ENCODE results near the gene PAIP2. TPM values are rescaled to one million over a fixed set of nuclear protein-coding genes. Genes with fewer than 3 reads are reported as not detected.

PAIP2 gene
- total RNA-seq, 1 experiment from 2014 or later = 95.0 TPM

DNA sequence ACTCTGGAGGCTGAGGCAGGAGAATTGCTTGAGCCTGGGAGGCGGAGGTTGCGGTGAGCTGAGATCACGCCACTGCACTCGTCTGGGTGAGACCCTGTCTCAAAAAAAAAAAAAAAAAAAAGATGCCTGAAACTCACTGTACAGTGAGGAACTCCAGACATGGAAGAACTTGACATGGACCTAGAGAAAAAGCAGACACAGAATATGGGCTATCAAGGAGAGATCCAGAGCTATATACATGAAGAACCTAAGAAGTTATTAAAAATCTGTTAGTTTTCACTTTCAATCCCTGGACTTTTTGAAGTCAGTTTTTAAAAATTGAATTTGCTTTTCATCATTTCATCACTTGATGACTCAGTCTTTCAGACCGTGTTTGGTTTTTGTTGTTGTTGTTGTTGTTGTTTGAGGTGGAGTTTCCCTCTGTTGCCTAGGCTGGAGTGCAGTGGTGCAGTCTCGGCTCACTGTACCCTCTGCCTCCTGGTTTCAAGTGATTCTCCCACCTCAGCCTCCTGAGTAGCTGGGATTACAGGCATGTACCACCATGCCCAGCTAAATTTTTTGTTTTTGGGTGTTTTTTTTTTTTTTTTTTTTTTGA lies 20.3 kb downstream of the PAIP2 start:
- no peaks in the 10 kb centered on the region for H3K27me3 ChIP-seq (replicated peaks; ENCODE audit: insufficient read depth, low read depth, low read length, poor library complexity)
- no peak for DNase-seq (ENCODE audit: low spot score)
- TF ChIP-seq, protein P1, sequence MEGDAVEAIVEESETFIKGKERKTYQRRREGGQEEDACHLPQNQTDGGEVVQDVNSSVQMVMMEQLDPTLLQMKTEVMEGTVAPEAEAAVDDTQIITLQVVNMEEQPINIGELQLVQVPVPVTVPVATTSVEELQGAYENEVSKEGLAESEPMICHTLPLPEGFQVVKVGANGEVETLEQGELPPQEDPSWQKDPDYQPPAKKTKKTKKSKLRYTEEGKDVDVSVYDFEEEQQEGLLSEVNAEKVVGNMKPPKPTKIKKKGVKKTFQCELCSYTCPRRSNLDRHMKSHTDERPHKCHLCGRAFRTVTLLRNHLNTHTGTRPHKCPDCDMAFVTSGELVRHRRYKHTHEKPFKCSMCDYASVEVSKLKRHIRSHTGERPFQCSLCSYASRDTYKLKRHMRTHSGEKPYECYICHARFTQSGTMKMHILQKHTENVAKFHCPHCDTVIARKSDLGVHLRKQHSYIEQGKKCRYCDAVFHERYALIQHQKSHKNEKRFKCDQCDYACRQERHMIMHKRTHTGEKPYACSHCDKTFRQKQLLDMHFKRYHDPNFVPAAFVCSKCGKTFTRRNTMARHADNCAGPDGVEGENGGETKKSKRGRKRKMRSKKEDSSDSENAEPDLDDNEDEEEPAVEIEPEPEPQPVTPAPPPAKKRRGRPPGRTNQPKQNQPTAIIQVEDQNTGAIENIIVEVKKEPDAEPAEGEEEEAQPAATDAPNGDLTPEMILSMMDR (conservative IDR thresholded peaks at IDR 0.05; ENCODE audit: low read depth, low read length) = no peak
- no peak for TF ChIP-seq EZH2 (IDR thresholded peaks at IDR 0.05; ENCODE audit: borderline replicate concordance, low read depth, low read length, poor library complexity, severe bottlenecking)
- H3K27ac ChIP-seq (ENCODE audit: low read depth, low read length, poor library complexity, severe bottlenecking) = no peak overlapping the region
- ChIA-PET POLR2A (ENCODE audit: low non-redundant PET) (interaction anchor here (0.6 to 0.7 kb wide), 3 partner anchors 10 to 600 kb away, joined by 4 to 13 read pairs (median 8); partner anchors contain the start of gene PAIP2), CTCF (no interaction called here)
- intact Hi-C loops (cut with micrococcal nuclease; ENCODE audit: unreplicated experiment) = no loop called here
- H3K9me3 ChIP-seq (ENCODE audit: low read depth, low read length, poor library complexity, severe bottlenecking) = no peaks in the 10 kb centered on the region
- no peak overlapping the region for H3K4me3 ChIP-seq (ENCODE audit: low read depth, low read length, poor library complexity, severe bottlenecking)
- no TSS peak for BruUV-seq (replicated peaks)
- no peaks in the 10 kb centered on the region for H3K4me1 ChIP-seq (ENCODE audit: insufficient read depth, low read length, poor library complexity, severe bottlenecking)
- peaks cover 44% of the 10 kb centered on the region for H3K36me3 ChIP-seq (ENCODE audit: insufficient read depth, low read length, poor library complexity, severe bottlenecking)

GRCh38 chr5:139363937-139364336 lies 22.3 kb downstream of the PAIP2 start:
- ChIA-PET CTCF (no interaction called here), POLR2A (ENCODE audit: low non-redundant PET) (no interaction called here)
- H3K9me3 ChIP-seq (ENCODE audit: low read depth, low read length, poor library complexity, severe bottlenecking) = no peaks in the 10 kb centered on the region
- intact Hi-C loops (cut with micrococcal nuclease; ENCODE audit: unreplicated experiment) = no loop called here
- no peak overlapping the region for H3K27ac ChIP-seq (ENCODE audit: low read depth, low read length, poor library complexity, severe bottlenecking)
- BruUV-seq (replicated peaks) = no TSS peak
- DNase-seq (ENCODE audit: low spot score) = no peak
- H3K4me3 ChIP-seq (ENCODE audit: low read depth, low read length, poor library complexity, severe bottlenecking) = no peak overlapping the region
- no peaks in the 10 kb centered on the region for H3K27me3 ChIP-seq (replicated peaks; ENCODE audit: insufficient read depth, low read depth, low read length, poor library complexity)
- TF ChIP-seq, protein P1 (conservative IDR thresholded peaks at IDR 0.05; ENCODE audit: low read depth, low read length) = no peak
- no peak for TF ChIP-seq EZH2 (IDR thresholded peaks at IDR 0.05; ENCODE audit: borderline replicate concordance, low read depth, low read length, poor library complexity, severe bottlenecking)
- H3K36me3 ChIP-seq (ENCODE audit: insufficient read depth, low read length, poor library complexity, severe bottlenecking) = peaks cover 52% of the 10 kb centered on the region
- no peaks in the 10 kb centered on the region for H3K4me1 ChIP-seq (ENCODE audit: insufficient read depth, low read length, poor library complexity, severe bottlenecking)

GRCh38 chr5:139364466-139364865 lies 22.8 kb downstream of the PAIP2 start:
- H3K36me3 ChIP-seq (ENCODE audit: insufficient read depth, low read length, poor library complexity, severe bottlenecking) = peaks cover 58% of the 10 kb centered on the region
- POLR2A ChIA-PET (ENCODE audit: low non-redundant PET) = no interaction called here
- CTCF ChIA-PET = no interaction called here

More at GRCh38 chr5:139364466-139364865, 22.8 kb downstream of the PAIP2 start:
- TSS peak; percentile 16 for BruUV-seq (replicated peaks)
- no peak for DNase-seq (ENCODE audit: low spot score)
- intact Hi-C loops (cut with micrococcal nuclease; ENCODE audit: unreplicated experiment) = no loop called here
- Histone ChIP-seq H3K9me3 (ENCODE audit: low read depth, low read length, poor library complexity, severe bottlenecking) (no peaks in the 10 kb centered on the region), H3K4me1 (ENCODE audit: insufficient read depth, low read length, poor library complexity, severe bottlenecking) (no peaks in the 10 kb centered on the region), H3K27ac (ENCODE audit: low read depth, low read length, poor library complexity, severe bottlenecking) (no peak overlapping the region), H3K27me3 (replicated peaks; ENCODE audit: insufficient read depth, low read depth, low read length, poor library complexity) (no peaks in the 10 kb centered on the region), H3K4me3 (ENCODE audit: low read depth, low read length, poor library complexity, severe bottlenecking) (no peak overlapping the region)
- TF ChIP-seq, protein P1 (conservative IDR thresholded peaks at IDR 0.05; ENCODE audit: low read depth, low read length) = no peak
- no peak for TF ChIP-seq EZH2 (IDR thresholded peaks at IDR 0.05; ENCODE audit: borderline replicate concordance, low read depth, low read length, poor library complexity, severe bottlenecking)

Measured in A673 (cell line).